Measurements from ENCODE around the gene AATK. TPM values are rescaled to one million over a fixed set of nuclear protein-coding genes. Genes with fewer than 3 reads are reported as not detected.

AATK gene
- total and polyA plus RNA-seq, 2 of the 13 experiments (the other 11 are each of a cell fraction or from before 2014, with no cell fraction given) = 2.9 to 8.4 TPM

DNA sequence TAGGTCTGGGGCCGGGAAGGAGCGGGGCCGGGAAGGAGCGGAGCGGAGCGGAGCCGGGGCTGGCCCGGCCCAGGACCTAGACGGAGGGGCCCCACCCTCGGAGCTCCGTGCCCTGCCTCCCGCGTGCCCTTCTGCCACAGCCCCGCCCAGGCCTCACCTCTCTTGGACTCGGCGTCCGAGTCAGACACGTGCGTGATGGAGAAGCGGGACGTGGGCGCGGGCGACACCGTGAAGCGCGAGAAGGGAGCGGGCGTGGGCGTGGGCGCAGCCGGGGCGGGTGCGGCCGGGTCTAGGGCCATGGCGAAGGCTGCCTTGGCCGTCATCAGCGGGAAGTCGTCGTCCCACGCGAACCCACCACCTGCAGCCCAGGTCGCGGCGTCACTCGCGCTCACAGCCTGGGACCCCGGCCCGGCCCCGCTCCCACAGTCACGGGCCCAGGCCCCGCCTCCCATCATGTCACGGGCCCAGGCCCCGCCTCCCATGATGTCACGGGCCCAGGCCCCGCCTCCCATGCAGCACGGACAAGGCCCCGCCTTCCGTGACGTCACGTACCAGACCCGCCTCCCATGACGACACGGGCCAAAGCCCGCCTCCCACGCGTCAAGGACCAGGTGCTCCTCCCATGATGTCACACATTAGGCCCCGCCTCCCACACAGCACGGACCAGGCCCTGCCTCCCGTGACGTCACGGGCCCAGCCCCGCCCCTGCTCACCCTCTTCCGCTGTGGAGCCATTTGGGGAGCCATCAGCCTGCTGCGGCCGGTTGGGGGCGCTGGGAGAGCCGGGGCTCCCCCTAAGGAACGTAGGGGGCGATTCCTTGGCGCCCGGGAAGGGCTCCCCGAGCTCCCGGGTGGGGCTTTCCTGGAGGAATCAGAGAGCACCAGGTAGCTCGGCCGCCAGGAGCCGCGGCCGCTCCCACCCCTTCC, 46.5 kb downstream of the AATK start (continued):
- TF ChIP-seq ZNF282 (IDR thresholded peaks at IDR 0.05; ENCODE audit: partially characterized antibody) (no peak), STAT5B (CRISPR knock-in tag; IDR thresholded peaks at IDR 0.05) (no peak), NFE2L1 (CRISPR knock-in tag; IDR thresholded peaks at IDR 0.05; ENCODE audit: borderline replicate concordance) (no peak), SKI (IDR thresholded peaks at IDR 0.05; ENCODE audit: partially characterized antibody) (no peak), NPAS2 (CRISPR knock-in tag; IDR thresholded peaks at IDR 0.05; ENCODE audit: borderline replicate concordance) (no peak), ZNF704 (CRISPR knock-in tag; IDR thresholded peaks at IDR 0.05; ENCODE audit: borderline replicate concordance) (no peak), ZBTB21 (CRISPR knock-in tag; IDR thresholded peaks at IDR 0.05) (peak; percentile 94), PCBP1 (IDR thresholded peaks at IDR 0.05; ENCODE audit: borderline replicate concordance, low read depth, low read length) (peak; percentile 17; the same call in 1 of the 2 replicates), SMARCC2 (IDR thresholded peaks at IDR 0.05) (no peak), E2F5 (CRISPR knock-in tag; conservative IDR thresholded peaks at IDR 0.05) (no peak), NFE2 (CRISPR knock-in tag; IDR thresholded peaks at IDR 0.05) (no peak), ZNF879 (CRISPR knock-in tag; IDR thresholded peaks at IDR 0.05) (no peak), CBX2 (IDR thresholded peaks at IDR 0.05; ENCODE audit: low read depth, low read length) (no peak), CBX2 (CRISPR knock-in tag; IDR thresholded peaks at IDR 0.05; ENCODE audit: low read depth) (no peak), KDM1A (CRISPR knock-in tag; IDR thresholded peaks at IDR 0.05) (no peak), TOPORS (CRISPR knock-in tag; IDR thresholded peaks at IDR 0.05) (no peak), ZSCAN9 (CRISPR knock-in tag; IDR thresholded peaks at IDR 0.05; ENCODE audit: borderline replicate concordance) (no peak), LBX2 (CRISPR knock-in tag; IDR thresholded peaks at IDR 0.05; ENCODE audit: borderline replicate concordance) (no peak), AKAP8 (CRISPR knock-in tag; IDR thresholded peaks at IDR 0.05) (peak; percentile 57; the same call in 1 of the 2 replicates), SP1 (IDR thresholded peaks at IDR 0.05) (0 out of 2 replicates have a peak, but pooled peaks have one; percentile 48), SP1 (CRISPR knock-in tag; IDR thresholded peaks at IDR 0.05) (peak; percentile 90)
- TF ChIP-seq, protein P1, sequence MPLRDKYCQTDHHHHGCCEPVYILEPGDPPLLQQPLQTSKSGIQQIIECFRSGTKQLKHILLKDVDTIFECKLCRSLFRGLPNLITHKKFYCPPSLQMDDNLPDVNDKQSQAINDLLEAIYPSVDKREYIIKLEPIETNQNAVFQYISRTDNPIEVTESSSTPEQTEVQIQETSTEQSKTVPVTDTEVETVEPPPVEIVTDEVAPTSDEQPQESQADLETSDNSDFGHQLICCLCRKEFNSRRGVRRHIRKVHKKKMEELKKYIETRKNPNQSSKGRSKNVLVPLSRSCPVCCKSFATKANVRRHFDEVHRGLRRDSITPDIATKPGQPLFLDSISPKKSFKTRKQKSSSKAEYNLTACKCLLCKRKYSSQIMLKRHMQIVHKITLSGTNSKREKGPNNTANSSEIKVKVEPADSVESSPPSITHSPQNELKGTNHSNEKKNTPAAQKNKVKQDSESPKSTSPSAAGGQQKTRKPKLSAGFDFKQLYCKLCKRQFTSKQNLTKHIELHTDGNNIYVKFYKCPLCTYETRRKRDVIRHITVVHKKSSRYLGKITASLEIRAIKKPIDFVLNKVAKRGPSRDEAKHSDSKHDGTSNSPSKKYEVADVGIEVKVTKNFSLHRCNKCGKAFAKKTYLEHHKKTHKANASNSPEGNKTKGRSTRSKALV (CRISPR knock-in tag; IDR thresholded peaks at IDR 0.05) = no peak
- TF ChIP-seq, protein P2, sequence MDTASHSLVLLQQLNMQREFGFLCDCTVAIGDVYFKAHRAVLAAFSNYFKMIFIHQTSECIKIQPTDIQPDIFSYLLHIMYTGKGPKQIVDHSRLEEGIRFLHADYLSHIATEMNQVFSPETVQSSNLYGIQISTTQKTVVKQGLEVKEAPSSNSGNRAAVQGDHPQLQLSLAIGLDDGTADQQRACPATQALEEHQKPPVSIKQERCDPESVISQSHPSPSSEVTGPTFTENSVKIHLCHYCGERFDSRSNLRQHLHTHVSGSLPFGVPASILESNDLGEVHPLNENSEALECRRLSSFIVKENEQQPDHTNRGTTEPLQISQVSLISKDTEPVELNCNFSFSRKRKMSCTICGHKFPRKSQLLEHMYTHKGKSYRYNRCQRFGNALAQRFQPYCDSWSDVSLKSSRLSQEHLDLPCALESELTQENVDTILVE (CRISPR knock-in tag; IDR thresholded peaks at IDR 0.05) = no peak

Measured in HepG2 (cell line).